GM12874 (cell line): Measurements from ENCODE around the gene CFAP61.

ENCODE experiments used
- CTCF ChIP-seq: IDR thresholded peaks from 2 replicates; pipeline ENCODE4 v1.5.1; 2011; ENCODE audit warnings: low read depth, mild to moderate bottlenecking, control low read depth, low read length, moderate library complexity; ENCODE audit not compliant: insufficient read depth

Gene CFAP61

GRCh38 chr20:20052074-20052970 is at the start of gene CFAP61, which contains the start of gene CRNKL1:
CFAP61 (plus strand) TSS chr20:20052532; CDS start chr20:20056654, 4,122 bp downstream.
CRNKL1 (minus strand) TSS chr20:20052466; CDS start chr20:20052342, 124 bp downstream.
- no peak for TF ChIP-seq CTCF

GRCh38 chr20:20003031-20003954 is 49.0 kb upstream of the CFAP61 start:
- TF ChIP-seq CTCF, result no peak

GRCh38 chr20:20005342-20005741 is 47.0 kb upstream of the CFAP61 start:
- no peak for TF ChIP-seq CTCF

- no peak for TF ChIP-seq CTCF
Measured at GRCh38 chr20:20009784-20010253, 42.5 kb upstream of the CFAP61 start.

GRCh38 chr20:20010639-20011500 is 41.5 kb upstream of the CFAP61 start:
- no peak for TF ChIP-seq CTCF

GRCh38 chr20:20012541-20012940 is 39.8 kb upstream of the CFAP61 start:
- TF ChIP-seq CTCF, result no peak
